GM18508 (cell line): Measurements from ENCODE around the gene NSMCE1.

Experiments
- ATAC-seq: cut with Tn5 transposase; IDR thresholded peaks from one replicate; pipeline ENCODE4 v1.9.1; 2021; ENCODE audit warnings: moderate number of reproducible peaks; ENCODE audit not compliant: insufficient read depth, unreplicated experiment

Gene NSMCE1

GRCh38 chr16:27245276-27246172 is 23.0 kb downstream of the NSMCE1 start:
- ATAC-seq: no peak

- no peak for ATAC-seq
These were observed 24.2 kb downstream of the NSMCE1 start for GRCh38 chr16:27244363-27244755.

- ATAC-seq: no peak
These were observed 24.7 kb downstream of the NSMCE1 start for GRCh38 chr16:27243725-27244362.

GRCh38 chr16:27242868-27243590 is 25.5 kb downstream of the NSMCE1 start:
- peak; percentile 61 for ATAC-seq

GRCh38 chr16:27242398-27242797 is 26.2 kb downstream of the NSMCE1 start:
- no peak for ATAC-seq

- ATAC-seq: no peak
These were observed 26.9 kb downstream of the NSMCE1 start for GRCh38 chr16:27241658-27242057.

- ATAC-seq: no peak
These were observed 27.5 kb downstream of the NSMCE1 start for GRCh38 chr16:27240948-27241531.

GRCh38 chr16:27239906-27240655 is 28.5 kb downstream of the NSMCE1 start:
- no peak for ATAC-seq

GRCh38 chr16:27239026-27239425 is 29.5 kb downstream of the NSMCE1 start:
- ATAC-seq: no peak

GRCh38 chr16:27238591-27238990 is 30.0 kb downstream of the NSMCE1 start:
- no peak for ATAC-seq

GRCh38 chr16:27238016-27238587 is 30.5 kb downstream of the NSMCE1 start:
- no peak for ATAC-seq

GRCh38 chr16:27237219-27238015 is 31.2 kb downstream of the NSMCE1 start:
- ATAC-seq: peak; percentile 42

- no peak for ATAC-seq
These were observed 31.8 kb downstream of the NSMCE1 start for GRCh38 chr16:27236635-27237218.

- ATAC-seq: no peak
These were observed 32.7 kb downstream of the NSMCE1 start for GRCh38 chr16:27235938-27236245.

GRCh38 chr16:27235055-27235937 is 33.3 kb downstream of the NSMCE1 start:
- ATAC-seq: no peak

GRCh38 chr16:27234603-27235002 is 34.0 kb downstream of the NSMCE1 start:
- no peak for ATAC-seq

- ATAC-seq: no peak
These were observed 34.4 kb downstream of the NSMCE1 start for GRCh38 chr16:27234171-27234570.

- no peak for ATAC-seq
These were observed 34.8 kb downstream of the NSMCE1 start for GRCh38 chr16:27233731-27234130.
